Ramos (cell line): Measurements from ENCODE around the gene SCFD2.
"Not testable (repeated sequence)": the region's sequence is repeated elsewhere in the genome, so short reads cannot be mapped to it uniquely, and the experiment has no call there.

Experiments
- in situ Hi-C: fragments of 300-500 bp; cut with MboI; formaldehyde crosslinking; loops from one replicate; pipeline ENCODE4 v1.14.3; 2022; ENCODE audit warnings: low sequenced_read_pairs; ENCODE audit not compliant: unreplicated experiment

Gene SCFD2

GRCh38 chr4:53346920-53347852, 18.7 kb downstream of the SCFD2 start:
- in situ Hi-C loops: no loop called here

- in situ Hi-C loops: not testable (repeated sequence)
These were observed 19.5 kb downstream of the SCFD2 start for GRCh38 chr4:53346392-53346791.

GRCh38 chr4:53340145-53340544, 25.7 kb downstream of the SCFD2 start:
- in situ Hi-C loops: not testable (repeated sequence)

- in situ Hi-C loops: not testable (repeated sequence)
These were observed 30.9 kb downstream of the SCFD2 start for GRCh38 chr4:53334916-53335315.

GRCh38 chr4:53326535-53326934, 39.3 kb downstream of the SCFD2 start:
- in situ Hi-C loops: no loop called here

- in situ Hi-C loops: no loop called here
These were observed 43.2 kb downstream of the SCFD2 start for GRCh38 chr4:53322696-53323095.

GRCh38 chr4:53321984-53322289, 43.9 kb downstream of the SCFD2 start:
- in situ Hi-C loops: no loop called here

GRCh38 chr4:53321151-53321983, 44.5 kb downstream of the SCFD2 start:
- in situ Hi-C loops: no loop called here

GRCh38 chr4:53315300-53315699, 50.6 kb downstream of the SCFD2 start:
- in situ Hi-C loops: no loop called here

- in situ Hi-C loops: no loop called here
These were observed 51.6 kb downstream of the SCFD2 start for GRCh38 chr4:53314252-53314651.

GRCh38 chr4:53313510-53313909, 52.4 kb downstream of the SCFD2 start:
- in situ Hi-C loops: no loop called here

- in situ Hi-C loops: no loop called here
These were observed 56.4 kb downstream of the SCFD2 start for GRCh38 chr4:53309321-53310040.

- in situ Hi-C loops: no loop called here
These were observed 57.8 kb downstream of the SCFD2 start for GRCh38 chr4:53307819-53308780.

GRCh38 chr4:53307210-53307609, 58.7 kb downstream of the SCFD2 start:
- in situ Hi-C loops: no loop called here

GRCh38 chr4:53306729-53307128, 59.1 kb downstream of the SCFD2 start:
- in situ Hi-C loops: no loop called here

- in situ Hi-C loops: not testable (repeated sequence)
These were observed 73.7 kb downstream of the SCFD2 start for GRCh38 chr4:53292209-53292608.

- in situ Hi-C loops: no loop called here
These were observed 84.4 kb downstream of the SCFD2 start for GRCh38 chr4:53281438-53281837.

- in situ Hi-C loops: no loop called here
These were observed 85.0 kb downstream of the SCFD2 start for GRCh38 chr4:53280846-53281245.

- in situ Hi-C loops: no loop called here
These were observed 91.1 kb downstream of the SCFD2 start for GRCh38 chr4:53274609-53275268.
